ENCODE measurements around the gene GRID2IP. TPM values are rescaled to one million over a fixed set of nuclear protein-coding genes. Genes with fewer than 3 reads are reported as not detected.
A peak's percentile ranks its signal among the peaks of the same experiment; 100 is the strongest.

Gene GRID2IP
- total and polyA plus RNA-seq, 2 of the 13 experiments (the other 11 are each of a cell fraction or from before 2014, with no cell fraction given): 0.03 TPM; not detected in 1

DNA sequence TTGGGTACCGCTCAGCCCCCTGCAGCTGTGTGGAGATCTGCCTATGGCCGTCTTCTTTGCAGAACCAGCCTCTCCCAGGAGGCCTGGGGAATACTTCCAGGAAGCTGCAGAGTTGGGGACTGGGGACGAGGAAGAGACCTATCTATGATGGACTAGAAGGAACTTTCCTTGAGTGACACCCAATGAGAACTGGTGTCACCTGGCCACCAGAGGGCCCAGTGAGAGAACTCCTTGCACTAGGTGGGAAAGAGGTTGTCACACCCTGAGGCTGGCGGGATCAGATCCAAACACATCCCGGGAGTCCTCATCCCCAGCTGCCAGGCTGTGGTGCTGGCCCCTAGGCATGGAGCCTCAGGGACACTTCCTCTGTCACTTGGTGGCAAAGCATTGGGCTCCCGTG lies 4.9 kb upstream of the GRID2IP start:
- Histone ChIP-seq H3K4me2 (ENCODE audit: low read depth, low read length) (no peak overlapping the region), H3K27me3 (ENCODE audit: control insufficient read depth in 1 of 2, insufficient read depth in 2 of 2, low read length in 2 of 2) (no peaks in the 10 kb centered on the region), H4K20me1 (ENCODE audit: insufficient read depth, low read length) (no peaks in the 10 kb centered on the region), H3K4me3 (replicated peaks in 1 of 3; ENCODE audit: insufficient read depth in 1 of 3, low read depth in 2 of 3, low read length in 3 of 3) (no peak overlapping the region), H3K4me1 (ENCODE audit: insufficient read depth, low read length) (no peaks in the 10 kb centered on the region), H3K9ac (ENCODE audit: insufficient read depth, low read depth, low read length) (no peak overlapping the region), H3K27ac (ENCODE audit: extremely low read length, insufficient read depth, low read length) (no peak overlapping the region), H3K79me2 (ENCODE audit: insufficient read depth, low read length) (no peaks in the 10 kb centered on the region), H3K36me3 (replicated peaks in 1 of 2; ENCODE audit: control insufficient read depth in 1 of 2, insufficient read depth in 2 of 2, low read length in 2 of 2) (no peaks in the 10 kb centered on the region), H2AFZ (ENCODE audit: low read length) (no peak overlapping the region), H3K9me3 (ENCODE audit: low read length) (no peaks in the 10 kb centered on the region)
- DNase-seq (ENCODE audit: low spot score) (no peak), ATAC-seq (peak; percentile 70), FAIRE-seq (peak; percentile 51)
- WGBS (ENCODE audit: low lambda C conversion rate): 50% methylated on average over 2 of the region's 6 CpGs
- intact Hi-C loops (cut with micrococcal nuclease; ENCODE audit: unreplicated experiment): no loop called here
- BruUV-seq (replicated peaks): no TSS peak
- ChIA-PET CTCF (ENCODE audit: low intra/inter-chr PET ratio, low total read pairs) (no interaction called here), POLR2A (no interaction called here)
- in situ Hi-C loops (cut with HindIII; ENCODE audit: extremely low pct_ligation_motif_present, low pct_unique_long_range_greater_than_20kb): no loop called here
- peak; percentile 47; the same call in 1 of the 2 replicates for TF ChIP-seq SMC3 (IDR thresholded peaks at IDR 0.05; ENCODE audit: low read length)
- 0 out of 2 replicates have a peak, but pooled peaks have one; percentile 30 for TF ChIP-seq ZNF891 (CRISPR knock-in tag; IDR thresholded peaks at IDR 0.05)
- peak; percentile 57 for TF ChIP-seq STAG1 (CRISPR knock-in tag; IDR thresholded peaks at IDR 0.05)
- TF ChIP-seq, protein P1, sequence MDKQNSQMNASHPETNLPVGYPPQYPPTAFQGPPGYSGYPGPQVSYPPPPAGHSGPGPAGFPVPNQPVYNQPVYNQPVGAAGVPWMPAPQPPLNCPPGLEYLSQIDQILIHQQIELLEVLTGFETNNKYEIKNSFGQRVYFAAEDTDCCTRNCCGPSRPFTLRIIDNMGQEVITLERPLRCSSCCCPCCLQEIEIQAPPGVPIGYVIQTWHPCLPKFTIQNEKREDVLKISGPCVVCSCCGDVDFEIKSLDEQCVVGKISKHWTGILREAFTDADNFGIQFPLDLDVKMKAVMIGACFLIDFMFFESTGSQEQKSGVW (CRISPR knock-in tag; IDR thresholded peaks at IDR 0.05; ENCODE audit: borderline replicate concordance): no peak
- peak; percentile 86 for TF ChIP-seq ZEB1 (IDR thresholded peaks at IDR 0.05; ENCODE audit: insufficient replicate concordance, low read depth)
- peak; percentile 23 for TF ChIP-seq TEAD3 (CRISPR knock-in tag; optimal IDR thresholded peaks at IDR 0.05; ENCODE audit: borderline replicate concordance)
- TF ChIP-seq HDAC1 (CRISPR knock-in tag; IDR thresholded peaks at IDR 0.05): no peak
- TF ChIP-seq, protein P2, sequence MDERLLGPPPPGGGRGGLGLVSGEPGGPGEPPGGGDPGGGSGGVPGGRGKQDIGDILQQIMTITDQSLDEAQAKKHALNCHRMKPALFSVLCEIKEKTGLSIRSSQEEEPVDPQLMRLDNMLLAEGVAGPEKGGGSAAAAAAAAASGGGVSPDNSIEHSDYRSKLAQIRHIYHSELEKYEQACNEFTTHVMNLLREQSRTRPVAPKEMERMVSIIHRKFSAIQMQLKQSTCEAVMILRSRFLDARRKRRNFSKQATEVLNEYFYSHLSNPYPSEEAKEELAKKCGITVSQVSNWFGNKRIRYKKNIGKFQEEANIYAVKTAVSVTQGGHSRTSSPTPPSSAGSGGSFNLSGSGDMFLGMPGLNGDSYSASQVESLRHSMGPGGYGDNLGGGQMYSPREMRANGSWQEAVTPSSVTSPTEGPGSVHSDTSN (CRISPR knock-in tag; IDR thresholded peaks at IDR 0.05): peak; percentile 53
- no peak for TF ChIP-seq AGO2 (optimal IDR thresholded peaks at IDR 0.05; ENCODE audit: low read depth, low read length)
- TF ChIP-seq, protein P3, sequence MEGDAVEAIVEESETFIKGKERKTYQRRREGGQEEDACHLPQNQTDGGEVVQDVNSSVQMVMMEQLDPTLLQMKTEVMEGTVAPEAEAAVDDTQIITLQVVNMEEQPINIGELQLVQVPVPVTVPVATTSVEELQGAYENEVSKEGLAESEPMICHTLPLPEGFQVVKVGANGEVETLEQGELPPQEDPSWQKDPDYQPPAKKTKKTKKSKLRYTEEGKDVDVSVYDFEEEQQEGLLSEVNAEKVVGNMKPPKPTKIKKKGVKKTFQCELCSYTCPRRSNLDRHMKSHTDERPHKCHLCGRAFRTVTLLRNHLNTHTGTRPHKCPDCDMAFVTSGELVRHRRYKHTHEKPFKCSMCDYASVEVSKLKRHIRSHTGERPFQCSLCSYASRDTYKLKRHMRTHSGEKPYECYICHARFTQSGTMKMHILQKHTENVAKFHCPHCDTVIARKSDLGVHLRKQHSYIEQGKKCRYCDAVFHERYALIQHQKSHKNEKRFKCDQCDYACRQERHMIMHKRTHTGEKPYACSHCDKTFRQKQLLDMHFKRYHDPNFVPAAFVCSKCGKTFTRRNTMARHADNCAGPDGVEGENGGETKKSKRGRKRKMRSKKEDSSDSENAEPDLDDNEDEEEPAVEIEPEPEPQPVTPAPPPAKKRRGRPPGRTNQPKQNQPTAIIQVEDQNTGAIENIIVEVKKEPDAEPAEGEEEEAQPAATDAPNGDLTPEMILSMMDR (CRISPR knock-in tag; IDR thresholded peaks at IDR 0.05): peak; percentile 73
- TF ChIP-seq EP300 (IDR thresholded peaks at IDR 0.05; ENCODE audit: low read depth in 2 of 2, low read length in 2 of 2): no peak
- TF ChIP-seq EP300 (CRISPR knock-in tag; IDR thresholded peaks at IDR 0.05; ENCODE audit: borderline replicate concordance): no peak
- peak; percentile 44 for TF ChIP-seq XRCC5 (optimal IDR thresholded peaks at IDR 0.05; ENCODE audit: low read length)
- 0 out of 2 replicates have a peak, but pooled peaks have one; percentile 9 for TF ChIP-seq RAD21 (CRISPR knock-in tag; IDR thresholded peaks at IDR 0.05)
